ENCODE results near the gene CLCNKB. TPM values are rescaled to one million over a fixed set of nuclear protein-coding genes. Genes with fewer than 3 reads are reported as not detected.

Gene CLCNKB
- total RNA-seq, 1 donor from 2014 or later = 1.6 TPM

DNA sequence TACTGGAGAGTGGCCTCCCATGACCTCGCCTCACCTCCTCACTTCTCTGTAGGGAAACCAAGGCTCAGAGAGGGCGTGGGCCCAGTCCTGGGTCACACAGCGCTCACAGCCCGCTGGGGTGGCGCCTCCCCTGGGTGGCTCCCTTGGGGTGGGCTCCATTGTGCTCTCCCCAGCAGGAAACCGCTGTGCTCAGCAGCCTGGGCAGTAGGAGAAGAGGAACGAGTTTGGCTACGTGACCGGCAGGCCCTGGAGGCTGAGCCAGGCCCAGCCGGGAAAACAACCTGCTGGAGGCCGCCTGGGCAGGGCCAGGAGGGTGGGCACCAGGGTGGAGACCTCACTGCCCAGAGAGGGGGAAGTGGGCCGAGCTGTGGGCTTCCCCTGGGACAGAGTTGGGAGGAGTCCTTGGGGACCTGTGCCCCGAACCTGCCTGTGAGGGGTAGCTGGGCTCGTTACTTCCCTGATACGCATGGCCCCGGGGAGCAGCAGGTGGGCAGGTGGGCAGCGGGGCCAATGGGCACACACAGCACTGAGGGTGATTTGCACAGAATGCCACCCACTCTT is 44.8 kb downstream of the CLCNKB start:
- TF ChIP-seq, protein P1, sequence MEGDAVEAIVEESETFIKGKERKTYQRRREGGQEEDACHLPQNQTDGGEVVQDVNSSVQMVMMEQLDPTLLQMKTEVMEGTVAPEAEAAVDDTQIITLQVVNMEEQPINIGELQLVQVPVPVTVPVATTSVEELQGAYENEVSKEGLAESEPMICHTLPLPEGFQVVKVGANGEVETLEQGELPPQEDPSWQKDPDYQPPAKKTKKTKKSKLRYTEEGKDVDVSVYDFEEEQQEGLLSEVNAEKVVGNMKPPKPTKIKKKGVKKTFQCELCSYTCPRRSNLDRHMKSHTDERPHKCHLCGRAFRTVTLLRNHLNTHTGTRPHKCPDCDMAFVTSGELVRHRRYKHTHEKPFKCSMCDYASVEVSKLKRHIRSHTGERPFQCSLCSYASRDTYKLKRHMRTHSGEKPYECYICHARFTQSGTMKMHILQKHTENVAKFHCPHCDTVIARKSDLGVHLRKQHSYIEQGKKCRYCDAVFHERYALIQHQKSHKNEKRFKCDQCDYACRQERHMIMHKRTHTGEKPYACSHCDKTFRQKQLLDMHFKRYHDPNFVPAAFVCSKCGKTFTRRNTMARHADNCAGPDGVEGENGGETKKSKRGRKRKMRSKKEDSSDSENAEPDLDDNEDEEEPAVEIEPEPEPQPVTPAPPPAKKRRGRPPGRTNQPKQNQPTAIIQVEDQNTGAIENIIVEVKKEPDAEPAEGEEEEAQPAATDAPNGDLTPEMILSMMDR (conservative IDR thresholded peaks at IDR 0.05) = no peak
- H3K36me3 Mint-ChIP-seq = no peaks in the 10 kb centered on the region
- no peaks in the 10 kb centered on the region for H3K9me3 Mint-ChIP-seq
- no peak overlapping the region for H3K27ac Mint-ChIP-seq
- no peak overlapping the region for H3K4me3 Mint-ChIP-seq
- H3K27me3 Mint-ChIP-seq = no peaks in the 10 kb centered on the region
- peaks cover 8% of the 10 kb centered on the region for H3K4me1 Mint-ChIP-seq (ENCODE audit: unreplicated experiment)
- no peak for DNase-seq (ENCODE audit: extremely low spot score, unreplicated experiment)

DNA sequence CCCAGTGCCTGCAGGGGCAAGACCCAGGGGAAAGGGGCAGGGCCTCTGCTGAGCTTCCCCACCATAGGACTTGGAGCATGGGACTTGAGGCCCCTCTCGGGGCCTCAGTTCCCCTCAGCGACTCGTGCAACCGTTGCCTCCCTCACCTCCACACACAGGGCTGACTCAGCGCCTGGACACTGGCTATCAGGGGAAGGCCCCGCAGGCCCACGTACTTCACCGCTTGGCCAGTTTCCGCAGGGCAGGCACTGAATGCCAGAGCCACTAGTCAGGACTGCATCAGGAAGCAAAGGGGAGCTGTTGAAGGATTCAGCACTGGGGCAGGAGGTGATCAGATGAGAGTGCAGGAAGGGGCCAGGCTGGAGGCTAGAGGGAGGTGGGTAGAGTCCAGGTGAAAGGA is 45.4 kb downstream of the CLCNKB start:
- Mint-ChIP-seq H3K4me3 (no peak overlapping the region), H3K36me3 (no peaks in the 10 kb centered on the region), H3K27ac (peak overlapping the region; percentile 36), H3K4me1 (ENCODE audit: unreplicated experiment) (peaks cover 11% of the 10 kb centered on the region), H3K9me3 (no peaks in the 10 kb centered on the region), H3K27me3 (no peaks in the 10 kb centered on the region)
- no peak for DNase-seq (ENCODE audit: extremely low spot score, unreplicated experiment)
- TF ChIP-seq, protein P1 (conservative IDR thresholded peaks at IDR 0.05) = no peak

DNA sequence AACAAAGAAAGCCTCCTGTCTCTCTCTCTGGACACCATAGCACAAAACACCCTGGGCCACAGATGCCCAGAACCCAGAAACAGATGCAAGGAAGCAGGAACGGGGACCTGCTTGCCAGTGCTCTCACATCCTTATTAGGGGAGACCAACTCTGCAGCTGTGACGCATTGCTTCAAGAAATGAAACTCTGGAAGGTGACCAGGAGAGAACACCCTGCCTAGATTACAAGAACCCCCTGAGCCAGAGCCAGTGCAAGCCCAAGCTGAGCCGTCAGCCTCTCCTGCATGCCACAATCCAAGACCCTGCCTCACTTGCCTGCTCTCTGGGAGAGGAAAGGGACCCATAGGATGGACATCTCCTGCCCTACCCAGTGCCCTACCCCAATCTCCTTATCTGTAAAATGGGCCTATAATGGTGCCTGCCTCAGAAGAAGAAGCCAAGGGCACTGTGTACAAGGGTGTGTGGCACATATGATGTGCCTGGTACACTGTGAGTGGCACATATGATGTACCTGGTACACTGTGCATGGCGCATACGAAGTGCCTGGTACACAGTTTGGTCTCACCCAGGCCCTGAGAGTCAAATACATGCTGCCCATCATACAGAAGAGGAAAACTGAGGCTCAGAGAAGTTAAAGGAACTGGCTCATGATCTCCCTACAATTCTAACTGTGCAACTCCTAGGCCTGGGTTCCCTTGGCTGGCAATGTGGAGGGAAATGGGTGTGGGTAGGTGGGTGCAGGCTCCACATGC is 46.7 kb downstream of the CLCNKB start:
- TF ChIP-seq, protein P1 (conservative IDR thresholded peaks at IDR 0.05) = no peak
- H3K4me1 Mint-ChIP-seq (ENCODE audit: unreplicated experiment) = peaks cover 14% of the 10 kb centered on the region
- no peaks in the 10 kb centered on the region for H3K36me3 Mint-ChIP-seq
- DNase-seq (ENCODE audit: extremely low spot score, unreplicated experiment) = no peak
- no peaks in the 10 kb centered on the region for H3K27me3 Mint-ChIP-seq
- H3K27ac Mint-ChIP-seq = no peak overlapping the region
- no peak overlapping the region for H3K4me3 Mint-ChIP-seq
- no peaks in the 10 kb centered on the region for H3K9me3 Mint-ChIP-seq

DNA sequence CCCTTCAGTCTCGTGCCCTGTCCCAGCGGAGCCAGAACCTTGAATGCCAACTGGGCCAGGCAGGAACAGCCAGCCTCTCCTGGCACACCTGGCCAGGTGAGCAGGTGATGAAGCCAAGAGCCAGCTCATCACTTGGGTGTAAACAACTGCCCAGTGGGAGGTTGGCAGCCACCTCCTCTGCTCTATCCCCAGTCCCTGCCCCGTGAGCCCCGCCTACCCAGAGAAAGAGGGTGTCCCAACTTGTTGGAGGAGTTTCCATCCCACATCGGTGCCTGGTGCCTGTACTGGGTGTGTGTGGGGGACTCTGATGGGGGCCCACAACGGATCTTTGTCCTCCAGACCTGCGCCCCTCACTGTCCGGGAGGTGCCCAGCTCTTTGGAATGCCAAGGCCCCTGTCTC is 47.7 kb downstream of the CLCNKB start:
- Mint-ChIP-seq H3K36me3 (no peaks in the 10 kb centered on the region), H3K27ac (no peak overlapping the region), H3K9me3 (no peaks in the 10 kb centered on the region), H3K4me1 (ENCODE audit: unreplicated experiment) (peaks cover 14% of the 10 kb centered on the region), H3K27me3 (peaks cover 2% of the 10 kb centered on the region), H3K4me3 (no peak overlapping the region)
- DNase-seq (ENCODE audit: extremely low spot score, unreplicated experiment) = no peak
- TF ChIP-seq, protein P1 (conservative IDR thresholded peaks at IDR 0.05) = no peak

DNA sequence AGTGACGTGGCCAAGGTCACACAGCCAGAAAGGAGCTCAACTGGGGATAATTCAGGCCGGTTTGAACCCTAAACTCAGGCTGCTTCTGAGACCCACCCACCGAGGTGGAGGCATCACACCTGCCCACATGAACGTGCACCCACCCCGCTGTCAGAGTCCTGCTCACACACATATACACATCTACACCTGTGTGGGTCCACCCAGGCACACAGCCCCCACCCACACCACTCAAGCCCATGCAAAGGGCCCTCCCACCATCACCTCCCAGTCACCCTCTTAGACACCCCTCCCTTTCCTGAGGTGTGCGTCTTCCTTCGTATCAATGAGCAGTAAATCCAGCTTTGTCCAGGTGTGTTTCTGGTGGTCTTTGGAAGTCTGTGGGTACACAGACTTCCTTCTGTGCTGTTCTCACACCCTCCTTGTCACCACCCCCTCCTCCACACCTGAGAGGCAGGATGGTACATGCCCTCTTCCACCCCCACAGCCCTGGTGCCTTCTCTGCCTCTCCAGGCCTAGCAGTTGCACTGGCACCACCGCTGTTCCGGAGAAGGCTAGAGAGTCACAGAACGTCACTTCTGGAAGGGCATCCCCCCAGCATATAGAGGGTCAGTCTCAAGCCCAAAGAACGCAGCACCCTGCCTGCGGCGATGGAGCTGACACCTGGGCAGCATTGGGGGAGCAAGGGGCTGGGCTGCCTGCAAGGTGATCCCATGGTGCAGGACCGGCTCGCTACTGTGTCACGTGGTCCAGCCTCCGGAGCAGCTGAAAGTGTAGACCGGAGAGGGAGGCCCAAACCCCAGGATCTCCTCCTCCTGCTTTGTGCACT is 48.7 kb downstream of the CLCNKB start:
- H3K4me3 Mint-ChIP-seq = no peak overlapping the region
- H3K4me1 Mint-ChIP-seq (ENCODE audit: unreplicated experiment) = peaks cover 13% of the 10 kb centered on the region
- no peak for DNase-seq (ENCODE audit: extremely low spot score, unreplicated experiment)

More for the DNA sequence above, 48.7 kb downstream of the CLCNKB start:
- TF ChIP-seq, protein P1 (conservative IDR thresholded peaks at IDR 0.05) = no peak
- no peaks in the 10 kb centered on the region for H3K36me3 Mint-ChIP-seq
- H3K27me3 Mint-ChIP-seq = peaks cover 5% of the 10 kb centered on the region
- no peak overlapping the region for H3K27ac Mint-ChIP-seq
- no peaks in the 10 kb centered on the region for H3K9me3 Mint-ChIP-seq
